ENCODE measurements around the gene QKI.
"Not testable (repeated sequence)": the region's sequence is repeated elsewhere in the genome, so short reads cannot be mapped to it uniquely, and the experiment has no call there.

The QKI gene

DNA sequence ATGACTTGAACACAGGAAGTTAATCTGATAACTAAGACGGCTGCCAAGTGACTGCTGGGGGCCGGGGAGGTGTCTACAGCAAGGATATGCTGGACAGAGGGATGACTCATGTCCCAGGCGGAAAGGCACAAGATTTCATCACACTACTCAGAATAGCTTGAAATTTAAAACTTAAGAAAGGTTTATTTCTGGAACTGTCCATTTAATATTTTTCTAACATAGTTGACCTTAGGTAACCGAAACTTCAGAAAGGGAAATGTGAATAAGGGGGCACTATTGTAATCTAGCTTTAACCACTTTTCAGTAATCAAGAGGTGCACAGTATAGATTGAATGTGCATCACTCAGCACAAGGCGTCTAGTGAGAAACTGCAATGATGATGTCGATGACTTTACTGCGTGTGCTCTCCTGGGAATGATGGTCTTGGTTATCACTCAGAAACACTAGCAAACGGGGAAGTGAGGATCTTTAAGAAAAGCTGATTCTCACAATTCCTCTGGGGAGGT lies 171.5 kb downstream of the QKI start:
- DNase-seq = no peak

DNA sequence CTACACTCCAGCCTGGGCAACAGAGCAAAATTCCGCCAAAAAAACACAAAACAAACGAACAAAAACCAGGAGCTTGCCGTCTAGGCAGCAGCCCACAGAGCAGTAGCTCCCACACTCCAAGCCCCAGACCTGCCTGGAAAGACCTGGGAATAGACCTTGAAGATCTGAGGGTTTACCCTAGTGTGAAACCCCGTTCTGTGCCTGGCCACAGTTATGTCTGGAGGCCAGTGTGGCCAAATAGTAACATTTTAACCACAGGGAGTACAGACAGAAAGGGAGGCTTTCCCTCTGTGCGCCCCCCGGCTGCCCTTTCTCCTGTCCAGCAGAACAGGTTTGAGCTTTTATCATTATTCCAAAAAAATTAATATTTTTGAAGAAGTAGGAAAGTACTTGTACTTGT lies 172.4 kb downstream of the QKI start:
- no peak for DNase-seq

DNA sequence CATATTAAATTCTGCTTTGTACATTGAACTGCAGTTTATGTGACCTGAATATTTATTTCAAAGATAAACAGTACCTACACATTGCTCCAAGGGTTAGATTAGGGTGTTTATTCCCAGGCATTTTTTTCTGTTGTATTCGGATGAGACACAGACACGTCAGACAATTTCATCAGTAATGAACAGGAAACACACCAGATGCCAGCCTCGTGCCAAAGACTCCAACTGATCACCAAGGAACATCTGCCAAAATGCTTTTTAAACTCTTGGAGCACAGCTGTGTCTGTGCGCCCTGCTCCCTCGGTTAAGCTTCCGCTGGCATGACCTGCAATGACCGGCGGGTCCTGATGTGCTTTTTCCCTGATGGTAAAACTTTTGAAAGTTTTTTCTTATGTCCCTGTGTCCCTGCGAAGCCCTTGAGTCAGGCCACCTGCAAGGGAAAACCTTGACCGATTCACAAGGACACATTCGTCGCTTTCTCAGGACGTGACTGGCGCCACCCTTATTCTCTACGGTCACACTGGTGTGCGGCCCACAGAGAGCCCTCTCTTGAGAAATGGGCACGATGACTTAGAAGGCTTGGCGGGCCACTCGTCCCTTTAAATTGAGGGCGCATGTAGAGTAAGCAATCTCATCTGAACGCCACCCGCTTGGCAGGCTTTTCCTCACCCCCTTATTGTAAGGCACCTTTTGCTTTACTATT lies 173.9 kb downstream of the QKI start:
- no peak for DNase-seq

DNA sequence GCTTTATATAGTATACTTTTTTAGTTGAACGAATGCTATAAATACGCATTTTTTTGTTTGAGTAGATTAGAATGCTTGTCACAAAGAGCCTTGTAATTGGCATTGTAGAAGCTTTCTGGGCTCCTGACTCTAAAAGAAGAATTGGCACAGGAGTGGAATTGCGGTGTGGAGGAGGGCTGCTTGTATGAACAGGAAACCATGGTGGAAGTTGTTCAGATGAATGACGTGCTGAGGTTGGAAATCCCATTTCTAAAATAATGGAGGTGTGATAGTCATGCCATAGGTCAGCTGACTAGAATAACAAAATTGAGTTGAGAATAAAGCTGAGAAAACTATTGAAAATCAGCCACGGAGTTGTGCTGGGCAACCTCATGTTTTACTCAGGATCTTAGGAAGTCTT lies 174.9 kb downstream of the QKI start:
- no peak for DNase-seq

DNA sequence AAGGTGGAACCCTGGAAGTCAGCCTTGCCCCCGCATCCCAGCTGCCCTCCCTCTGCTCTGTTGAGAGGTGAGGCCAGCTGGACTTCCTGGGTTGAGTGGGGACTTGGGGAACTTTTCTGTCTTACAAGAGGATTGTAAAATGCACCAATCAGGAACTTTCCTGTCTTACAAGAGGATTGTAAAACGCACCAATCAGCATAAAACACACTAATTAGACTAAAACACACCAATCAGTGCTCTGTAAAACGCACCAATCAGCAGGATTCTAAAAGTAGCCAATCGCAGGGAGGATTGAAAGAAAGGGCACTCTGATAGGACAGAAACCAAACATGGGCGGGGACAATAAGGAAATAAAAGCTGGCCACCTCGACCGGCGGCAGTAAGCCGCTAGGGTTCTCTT lies 175.6 kb downstream of the QKI start:
- not testable (repeated sequence) for DNase-seq

DNA sequence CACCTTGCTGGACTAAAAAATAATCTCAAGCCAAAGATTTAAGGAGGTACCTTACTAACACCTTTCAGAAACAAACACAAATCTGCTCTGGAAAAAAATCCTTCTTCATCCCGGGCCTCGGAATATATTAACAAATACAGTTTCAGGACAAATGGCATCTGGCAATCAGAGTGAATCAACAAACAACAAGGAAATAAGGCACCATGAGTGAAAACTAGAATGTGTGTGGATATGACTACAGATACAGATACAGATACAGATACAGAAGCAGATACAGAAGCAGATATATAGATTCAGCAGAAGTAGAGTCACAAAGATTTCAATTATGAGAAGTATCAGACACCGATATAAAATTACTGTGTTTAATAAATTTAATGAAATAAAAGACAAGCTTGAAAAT lies 178.4 kb downstream of the QKI start:
- DNase-seq = no peak

DNA sequence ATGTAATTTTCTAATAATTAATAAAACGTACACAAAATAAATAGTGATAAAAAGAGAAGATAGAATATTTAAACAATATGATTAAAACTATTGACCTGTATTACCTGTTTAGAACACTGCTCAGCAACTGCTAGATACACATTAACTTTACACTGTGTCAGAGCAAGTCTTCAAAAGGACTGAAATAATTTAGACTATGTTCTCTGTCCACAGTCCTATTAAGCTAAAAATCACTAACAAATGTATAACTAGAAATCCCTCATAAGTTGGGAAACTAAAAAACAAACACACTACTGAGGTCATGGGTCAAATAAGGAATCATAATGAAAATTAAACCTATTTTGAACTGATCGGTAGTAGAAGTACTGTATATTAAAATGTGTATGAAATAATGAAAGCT lies 181.7 kb downstream of the QKI start:
- no peak for DNase-seq

DNA sequence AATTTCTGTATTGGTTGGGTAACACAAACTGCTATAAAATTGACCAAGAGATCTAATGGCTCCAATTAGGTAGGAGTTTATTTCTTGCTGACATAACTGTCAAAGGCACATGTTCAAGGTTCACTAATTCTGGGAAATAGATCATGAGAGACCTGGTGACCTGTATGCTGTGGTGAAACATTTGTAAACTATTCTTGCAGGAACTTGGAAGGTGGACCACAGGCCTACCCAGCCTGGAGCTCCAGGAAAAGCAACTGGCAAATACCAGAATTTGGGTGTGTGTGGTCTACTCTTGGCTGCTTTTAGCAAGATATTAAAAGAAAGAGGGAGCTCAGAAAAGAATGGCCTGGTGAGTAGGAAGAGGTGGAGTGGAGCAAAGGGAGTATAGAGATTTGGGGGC lies 184.6 kb downstream of the QKI start:
- no peak for DNase-seq

DNA sequence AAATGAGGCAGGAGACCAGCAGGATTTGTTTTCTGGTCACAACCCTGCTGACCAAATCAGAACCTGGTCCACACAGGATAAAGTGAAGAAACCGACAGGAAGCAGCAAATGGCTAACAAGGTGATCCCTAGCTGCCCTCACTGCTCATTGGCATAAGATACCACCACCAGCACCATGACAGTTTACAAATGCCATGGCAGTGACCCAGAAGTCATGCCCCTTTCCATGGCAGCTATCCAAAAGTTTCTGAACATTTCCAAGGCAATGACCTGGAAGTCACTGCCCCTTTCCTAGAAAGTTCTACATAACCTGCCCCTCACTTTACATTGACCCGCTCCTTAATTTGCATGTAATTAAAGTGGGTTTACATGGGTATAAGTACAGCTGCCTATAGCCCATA lies 185.2 kb downstream of the QKI start:
- no peak for DNase-seq

DNA sequence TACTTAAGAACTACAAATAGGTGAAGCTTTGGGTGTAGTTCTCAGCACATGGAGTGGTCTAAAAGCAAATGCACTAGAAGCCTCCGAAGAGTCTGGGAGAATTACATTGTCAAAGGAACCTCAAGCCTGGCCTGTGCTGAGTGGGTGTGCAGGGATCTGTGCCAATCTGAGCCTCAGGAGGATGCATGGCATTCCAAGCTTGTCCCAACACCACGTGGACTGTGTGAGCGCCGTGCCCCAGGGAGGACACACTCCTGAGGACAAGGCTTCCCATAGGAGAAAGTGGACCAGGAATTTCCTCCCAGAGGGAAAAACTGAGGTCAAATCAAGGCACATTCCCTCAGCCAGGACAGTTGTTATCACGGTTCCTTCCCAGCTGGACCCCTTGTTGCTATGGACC lies 185.8 kb downstream of the QKI start:
- no peak for DNase-seq

DNA sequence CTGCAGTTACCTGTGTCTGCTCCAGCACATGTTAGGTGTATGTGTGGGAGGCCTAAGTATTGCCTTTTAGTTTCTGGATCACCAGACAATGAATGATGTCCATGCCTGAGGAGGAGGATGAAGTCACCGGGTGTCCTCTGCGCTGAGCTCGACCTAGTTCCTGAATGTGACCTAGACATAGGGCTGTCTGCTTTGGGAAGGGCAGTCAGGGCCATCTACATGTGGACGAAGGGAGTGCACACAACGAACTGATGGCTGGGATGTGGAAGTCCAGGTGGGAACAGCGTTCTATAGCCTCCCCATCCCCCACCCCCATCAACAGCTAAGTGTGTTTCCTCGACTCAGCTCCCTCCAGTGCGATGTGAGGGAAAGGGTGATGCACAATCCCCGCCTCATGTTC lies 186.3 kb downstream of the QKI start:
- DNase-seq = no peak

DNA sequence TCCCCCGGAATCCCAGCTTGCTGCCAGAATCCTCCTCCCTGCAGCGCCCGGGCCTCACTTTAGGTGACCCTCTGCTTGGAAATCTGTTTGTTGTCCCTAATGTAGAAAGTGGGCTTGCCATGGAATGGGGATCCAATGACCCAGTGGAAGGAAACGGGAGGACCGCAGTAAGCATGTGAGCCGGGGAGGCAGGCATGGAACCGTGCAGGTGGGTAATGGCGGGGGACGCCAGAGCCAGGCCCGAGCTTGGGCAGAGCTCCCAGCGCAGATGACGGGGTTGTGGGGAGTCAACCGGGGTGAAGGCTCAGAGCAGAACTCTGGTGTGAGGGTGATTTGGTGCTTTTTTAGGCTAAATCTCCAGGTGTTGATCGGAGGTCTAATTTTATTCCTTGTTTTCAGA lies 188.3 kb downstream of the QKI start:
- DNase-seq = no peak

DNA sequence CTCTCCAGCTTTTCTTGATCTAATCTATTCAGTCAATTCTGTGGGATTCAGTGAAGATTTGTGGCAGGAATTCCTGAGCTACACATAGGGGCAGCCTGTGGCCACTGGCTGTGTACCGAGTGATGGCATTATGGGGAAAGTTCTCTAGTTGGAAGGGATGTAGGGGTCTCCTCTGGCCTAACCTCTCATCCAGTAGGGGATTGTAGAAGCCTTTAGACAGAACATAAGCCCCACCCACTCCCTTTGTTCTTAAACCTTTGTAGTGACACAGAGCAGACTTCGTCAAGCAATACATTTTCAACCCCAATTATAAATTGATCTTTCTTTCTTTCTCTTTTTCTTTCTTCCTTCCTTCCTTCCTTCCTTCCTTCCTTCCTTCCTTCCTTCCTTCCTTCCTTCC lies 188.9 kb downstream of the QKI start:
- DNase-seq = no peak

DNA sequence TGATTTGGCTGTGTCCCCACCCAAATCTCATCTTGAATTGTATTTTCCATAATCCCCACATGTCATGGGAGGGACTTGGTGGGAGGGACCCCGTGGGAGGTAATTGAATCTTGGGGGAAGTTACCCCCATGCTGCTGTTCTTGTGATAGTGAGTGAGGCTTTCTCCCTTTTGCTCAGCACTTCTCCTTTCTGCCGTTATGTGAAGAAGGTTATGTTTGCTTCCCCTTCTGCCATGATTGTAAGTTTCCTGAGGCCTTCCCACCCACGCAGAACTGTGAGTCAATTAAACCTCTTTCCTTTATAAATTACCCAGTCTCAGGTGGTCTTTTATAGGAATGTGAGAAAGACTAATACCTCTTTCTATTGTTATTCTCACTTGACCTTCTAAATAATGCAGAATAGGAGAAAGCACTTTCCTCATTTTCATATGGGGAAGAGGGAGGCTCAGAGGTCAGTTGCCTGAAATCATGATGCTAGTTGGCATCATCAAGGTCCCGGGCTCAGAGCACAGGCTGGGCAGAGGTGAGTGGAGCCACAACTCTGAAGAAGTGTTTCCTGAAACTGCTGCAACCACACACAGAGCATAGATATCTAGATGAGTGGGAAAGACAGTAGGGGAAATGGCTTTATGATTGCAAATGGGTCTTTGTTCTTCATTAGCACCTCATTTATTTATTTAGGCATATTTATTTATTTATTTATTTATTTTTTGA lies 191.0 kb downstream of the QKI start:
- DNase-seq = no peak

DNA sequence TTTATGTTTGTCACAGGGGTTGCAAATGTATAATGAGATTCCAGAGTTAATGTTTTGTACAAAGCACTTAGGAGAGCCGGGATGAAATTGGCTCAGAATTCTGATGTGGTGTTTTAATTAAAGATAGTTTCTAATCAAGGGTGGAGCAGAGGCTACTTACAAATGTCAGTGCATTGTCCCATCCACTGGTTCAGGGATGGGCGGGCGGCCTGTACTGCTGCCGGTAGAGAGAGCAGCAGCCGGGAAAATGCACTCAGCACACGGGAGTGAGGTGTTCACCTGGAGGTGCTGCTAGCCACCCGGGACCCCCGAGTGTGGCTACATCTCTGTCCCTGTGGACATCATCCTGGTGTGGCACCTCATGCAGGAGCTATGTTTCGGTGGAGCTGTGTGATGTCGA lies 193.3 kb downstream of the QKI start:
- no peak for DNase-seq

DNA sequence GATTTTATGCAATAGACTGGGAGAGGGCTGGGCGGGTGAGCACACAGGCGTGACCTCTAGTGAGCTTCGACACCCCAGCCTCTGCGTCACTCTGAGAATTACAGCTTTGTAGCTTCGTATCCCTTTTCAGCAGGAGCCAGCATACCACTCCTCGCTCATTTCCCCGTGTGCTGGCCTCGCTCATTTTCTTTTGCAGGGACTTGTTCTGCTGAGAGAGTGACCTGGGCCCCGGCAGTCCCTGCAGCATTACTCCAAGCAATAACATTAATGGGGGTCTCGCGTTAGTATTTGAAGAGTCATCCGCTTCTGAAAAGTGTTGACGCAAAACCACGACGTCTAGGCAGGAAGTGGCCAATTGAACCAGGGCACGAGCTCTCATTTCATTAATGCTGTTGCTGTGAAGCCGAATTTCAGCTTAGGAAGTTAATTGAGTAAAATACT lies 193.7 kb downstream of the QKI start:
- no peak for DNase-seq

DNA sequence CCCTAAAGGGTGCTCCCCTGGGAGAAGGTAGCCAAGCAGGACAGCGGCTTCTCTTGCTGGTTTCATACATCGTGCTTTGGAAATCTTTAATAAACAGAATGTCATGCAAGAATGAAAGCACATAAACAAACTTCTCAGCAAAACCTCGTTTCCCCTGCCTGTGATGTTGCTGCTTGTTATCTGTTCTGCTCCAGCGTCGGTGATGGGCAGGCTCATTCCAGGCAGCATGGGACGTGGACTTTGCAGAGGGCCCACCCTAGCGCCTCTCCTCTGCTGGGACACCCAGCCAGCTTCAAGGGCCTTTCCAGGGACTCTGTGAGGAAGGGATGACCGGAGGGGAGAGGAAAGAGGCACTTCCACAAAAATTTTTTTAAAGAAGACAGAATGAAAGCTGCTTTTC lies 197.7 kb downstream of the QKI start:
- DNase-seq = no peak

DNA sequence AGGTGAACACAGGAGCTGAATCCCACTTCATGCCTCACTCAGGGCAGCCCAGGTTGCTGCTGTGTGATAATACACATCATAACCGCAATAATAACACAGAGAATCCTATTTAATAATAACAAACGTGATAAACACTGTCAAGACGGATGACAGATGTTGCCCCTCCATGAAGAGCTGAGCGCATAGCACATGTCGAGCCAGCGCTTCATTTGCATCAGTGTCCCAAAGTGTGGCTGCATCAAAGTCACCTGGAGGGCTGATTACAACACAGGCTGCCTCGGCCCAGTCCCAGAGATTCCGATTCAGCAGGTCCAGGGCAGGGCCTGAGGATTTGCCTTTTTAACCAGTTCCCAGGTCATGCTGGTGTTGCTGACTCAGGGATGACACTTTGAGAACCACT lies 198.5 kb downstream of the QKI start:
- DNase-seq = no peak

DNA sequence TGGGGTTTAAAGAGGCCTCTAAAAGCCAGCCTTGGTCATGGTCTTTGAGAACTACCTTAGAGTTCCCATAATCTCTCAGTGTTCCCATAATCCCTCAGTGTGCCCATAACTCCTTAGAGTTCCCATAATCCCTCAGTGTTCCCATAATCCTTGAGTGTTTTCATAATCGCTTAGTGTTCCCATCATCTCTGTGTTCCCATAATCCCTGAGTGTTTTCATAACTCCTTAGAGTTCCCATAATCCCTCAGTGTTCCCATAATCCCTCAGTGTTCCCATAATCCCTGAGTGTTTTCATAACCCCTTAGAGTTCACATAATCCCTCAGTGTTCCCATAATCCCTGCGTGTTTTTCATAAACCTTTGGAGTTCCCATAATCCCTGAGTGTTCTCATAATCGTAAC lies 199.2 kb downstream of the QKI start:
- DNase-seq = no peak

DNA sequence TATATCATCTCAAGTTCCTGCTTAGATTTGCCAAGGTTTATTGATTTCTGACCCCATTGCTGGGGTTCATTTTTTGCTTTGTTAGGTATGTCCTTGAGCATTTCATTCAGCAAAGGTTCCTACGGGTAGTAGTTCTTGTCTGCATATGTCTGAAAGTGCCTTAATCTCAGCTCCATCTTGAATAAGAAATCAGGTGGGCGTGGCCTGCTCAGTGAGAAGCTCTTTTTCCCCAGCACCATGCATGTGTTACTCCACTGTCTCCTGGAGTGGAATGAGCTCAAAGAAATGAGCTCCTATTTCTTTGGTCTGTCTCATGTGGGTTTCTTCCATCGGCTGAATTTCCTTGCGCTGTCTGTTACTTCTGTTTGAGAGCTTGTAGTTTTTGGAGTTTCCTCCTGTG lies 201.9 kb downstream of the QKI start:
- no peak for DNase-seq

DNA sequence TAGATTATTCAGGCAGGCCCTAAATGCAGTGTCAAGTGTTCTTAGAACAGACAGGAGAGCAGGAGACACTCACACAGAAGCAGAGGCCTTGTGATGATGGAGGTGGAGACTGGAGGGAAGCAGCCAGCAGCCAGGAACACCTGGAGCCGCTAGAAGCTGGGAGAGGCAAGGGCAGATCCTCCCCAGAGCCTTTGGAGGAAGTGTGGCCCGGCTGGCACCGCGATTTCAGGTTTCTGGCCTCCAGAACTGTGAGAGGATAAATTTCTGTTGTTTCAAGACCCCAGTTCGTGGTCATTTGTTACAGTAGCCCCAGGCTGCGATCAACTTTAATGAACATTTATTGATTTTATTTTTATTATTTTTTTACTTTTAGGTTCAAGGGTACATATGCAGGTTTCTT lies 203.0 kb downstream of the QKI start:
- no peak for DNase-seq

DNA sequence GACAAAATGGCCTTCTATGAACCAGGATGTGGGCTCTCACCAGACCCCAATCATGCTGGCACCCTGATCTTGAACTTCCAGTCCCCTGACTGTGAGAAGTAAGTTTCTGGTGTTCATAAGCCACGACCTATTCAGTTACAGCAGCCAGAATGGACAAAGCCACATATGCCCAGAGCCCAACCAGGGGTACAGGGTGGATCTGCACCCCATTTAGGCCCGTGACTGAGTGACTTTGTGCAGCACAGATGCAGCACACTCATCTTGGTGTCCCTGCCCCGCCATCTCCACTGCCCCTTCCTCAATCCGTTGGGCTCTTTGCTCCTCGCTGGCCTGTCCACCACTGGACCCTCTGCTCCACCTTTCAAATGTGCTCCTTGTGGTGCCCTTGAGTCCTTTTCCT lies 205.6 kb downstream of the QKI start:
- DNase-seq = no peak

DNA sequence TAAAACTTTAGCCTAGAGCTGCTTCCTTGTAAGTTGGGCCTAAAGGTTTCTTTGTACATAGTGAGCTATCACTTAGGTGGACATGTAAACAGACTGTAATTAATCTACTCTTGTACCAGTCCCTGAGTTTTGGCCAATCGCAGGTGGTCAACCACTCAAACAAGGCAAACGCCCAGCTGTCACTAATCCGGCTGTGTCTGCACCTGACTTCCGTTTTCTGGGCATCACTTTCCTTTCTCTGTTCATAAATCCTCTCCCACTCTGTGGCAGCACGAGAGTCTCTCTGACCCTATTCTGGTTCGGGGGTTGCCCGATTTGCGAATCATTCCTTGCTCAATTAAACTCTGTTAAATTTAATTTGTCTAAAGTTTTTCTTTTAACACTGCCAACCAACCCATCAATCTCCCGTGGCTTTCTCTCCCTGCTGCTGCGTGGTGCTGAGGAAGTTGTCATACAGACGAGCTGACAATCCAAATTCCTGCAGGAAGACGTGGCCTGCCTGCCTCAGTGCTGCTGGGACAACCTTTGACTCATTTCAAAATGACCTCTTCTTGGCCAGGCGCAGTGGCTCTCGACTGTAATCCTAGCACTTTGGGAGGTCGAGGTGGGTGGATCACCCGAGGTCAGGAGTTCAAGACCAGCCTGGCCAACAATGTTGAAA lies 206.3 kb downstream of the QKI start:
- DNase-seq = no peak

DNA sequence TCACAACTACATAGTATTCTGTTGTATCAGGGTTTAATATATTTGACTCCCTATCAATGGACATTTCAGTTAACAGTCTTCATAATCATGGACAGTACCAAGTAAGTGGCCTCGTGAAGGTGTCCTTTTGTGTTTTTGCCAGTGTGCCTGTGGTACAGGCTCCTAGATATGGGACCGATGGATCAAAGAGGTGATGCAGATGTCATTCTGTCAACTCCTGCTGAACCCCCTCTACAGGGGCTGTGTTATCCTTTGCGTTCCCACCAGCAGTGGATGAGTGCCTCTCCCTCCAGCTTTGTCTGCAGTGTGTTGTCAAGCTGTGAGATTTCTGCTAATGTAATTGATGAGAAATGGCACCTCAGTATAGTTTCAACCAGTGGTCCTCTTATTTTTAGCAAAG lies 210.7 kb downstream of the QKI start:
- no peak for DNase-seq

Measured in NK-92 treated with Interleukin-12 subunit alpha and Interleukin-12 subunit beta, amount 100 ng/mL, for 24 hours (cell line).